Measurements from ENCODE around the gene MAN2A1. TPM values are rescaled to one million over a fixed set of nuclear protein-coding genes. Genes with fewer than 3 reads are reported as not detected.

The MAN2A1 gene
- polyA plus RNA-seq, 3 donors = 17.0 to 23.0 (median 20.1) TPM

DNA sequence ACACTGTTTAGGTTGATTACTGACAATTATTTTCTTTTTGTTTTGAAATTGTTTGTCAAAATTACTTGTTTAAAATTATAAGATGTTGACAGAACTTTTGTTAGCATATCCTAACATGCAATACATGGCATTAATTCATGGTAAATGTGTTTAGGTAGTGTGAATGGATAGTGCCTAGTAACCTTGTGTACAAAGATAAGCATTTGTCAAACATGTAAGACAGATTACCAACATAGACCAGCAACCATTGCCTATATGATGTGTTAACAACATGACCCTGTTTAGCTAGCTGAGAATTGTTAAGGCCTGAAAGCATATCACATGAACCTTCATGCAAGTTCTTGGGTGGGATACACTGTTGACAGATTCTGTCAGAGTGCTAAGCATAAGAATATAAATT lies 13.4 kb downstream of the MAN2A1 start:
- TF ChIP-seq, protein P1, sequence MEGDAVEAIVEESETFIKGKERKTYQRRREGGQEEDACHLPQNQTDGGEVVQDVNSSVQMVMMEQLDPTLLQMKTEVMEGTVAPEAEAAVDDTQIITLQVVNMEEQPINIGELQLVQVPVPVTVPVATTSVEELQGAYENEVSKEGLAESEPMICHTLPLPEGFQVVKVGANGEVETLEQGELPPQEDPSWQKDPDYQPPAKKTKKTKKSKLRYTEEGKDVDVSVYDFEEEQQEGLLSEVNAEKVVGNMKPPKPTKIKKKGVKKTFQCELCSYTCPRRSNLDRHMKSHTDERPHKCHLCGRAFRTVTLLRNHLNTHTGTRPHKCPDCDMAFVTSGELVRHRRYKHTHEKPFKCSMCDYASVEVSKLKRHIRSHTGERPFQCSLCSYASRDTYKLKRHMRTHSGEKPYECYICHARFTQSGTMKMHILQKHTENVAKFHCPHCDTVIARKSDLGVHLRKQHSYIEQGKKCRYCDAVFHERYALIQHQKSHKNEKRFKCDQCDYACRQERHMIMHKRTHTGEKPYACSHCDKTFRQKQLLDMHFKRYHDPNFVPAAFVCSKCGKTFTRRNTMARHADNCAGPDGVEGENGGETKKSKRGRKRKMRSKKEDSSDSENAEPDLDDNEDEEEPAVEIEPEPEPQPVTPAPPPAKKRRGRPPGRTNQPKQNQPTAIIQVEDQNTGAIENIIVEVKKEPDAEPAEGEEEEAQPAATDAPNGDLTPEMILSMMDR (IDR thresholded peaks at IDR 0.05) = no peak
- intact Hi-C loops (cut with micrococcal nuclease) = no loop called here
- Histone ChIP-seq H4K20me1 (ENCODE audit: insufficient read depth, low read length) (peaks cover 91% of the 10 kb centered on the region), H3K4me3 (replicated peaks in 1 of 3; ENCODE audit: low read depth in 2 of 3, low read length in 3 of 3) (no peak overlapping the region), H2AFZ (ENCODE audit: insufficient read depth, low read depth, low read length, poor library complexity, severe bottlenecking) (no peak overlapping the region), H3K27ac (ENCODE audit: low read depth in 1 of 2, low read length in 2 of 2) (no peak overlapping the region), H3K4me1 (ENCODE audit: control insufficient read depth in 1 of 2, insufficient read depth in 2 of 2, low read length in 2 of 2) (peaks cover 7 to 8% of the 10 kb centered on the region in 2 donors), H3K4me2 (replicated peaks; ENCODE audit: extremely low read depth, low read length, poor library complexity, severe bottlenecking) (no peak overlapping the region), H3K27me3 (ENCODE audit: control insufficient read depth in 2 of 2, insufficient read depth in 2 of 2, low read length in 2 of 2) (no peaks in the 10 kb centered on the region), H3K9me3 (replicated peaks in 1 of 2; ENCODE audit: control insufficient read depth in 1 of 2, insufficient read depth in 1 of 2, low read length in 2 of 2) (no peaks in the 10 kb centered on the region), H3K9ac (ENCODE audit: insufficient read depth, low read length, poor library complexity, severe bottlenecking) (no peak overlapping the region), H3K36me3 (replicated peaks in 1 of 2; ENCODE audit: control insufficient read depth in 1 of 2, insufficient read depth in 2 of 2, low read length in 2 of 2) (peaks cover 0 to 5% of the 10 kb centered on the region in 2 donors), H3K79me2 (ENCODE audit: insufficient read depth, low read length) (peaks cover 100% of the 10 kb centered on the region)
- Mint-ChIP-seq H3K36me3 (peaks cover 19 to 28% of the 10 kb centered on the region in 2 donors), H3K4me3 (no peak overlapping the region), H3K27ac (no peak overlapping the region), H3K9me3 (peaks cover 0 to 1% (median 0%) of the 10 kb centered on the region in 7 donors), H3K27me3 (ENCODE audit: low read depth in 3 of 3) (no peaks in the 10 kb centered on the region), H3K4me1 (peaks cover 34% of the 10 kb centered on the region)
- DNase-seq = no peak

DNA sequence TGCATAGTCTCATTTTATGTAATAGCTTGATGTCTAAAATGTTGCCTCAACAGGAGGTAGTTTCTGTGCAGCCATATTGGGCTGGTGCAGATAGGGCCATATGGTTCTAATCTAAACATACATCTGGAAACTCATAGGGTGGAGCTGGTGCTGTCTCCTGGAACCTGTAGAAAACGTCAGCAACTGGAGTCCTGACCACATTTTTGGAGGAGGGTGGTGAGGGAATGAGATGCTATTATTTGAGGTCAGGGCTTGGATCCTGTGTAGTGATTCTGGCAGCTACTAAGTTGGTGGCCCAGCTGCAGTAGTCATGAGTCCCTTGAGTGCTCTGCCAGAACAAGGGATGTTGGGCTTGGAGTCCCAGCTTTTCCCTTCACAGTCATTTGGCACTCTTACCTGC lies 14.1 kb downstream of the MAN2A1 start:
- TF ChIP-seq, protein P1 (IDR thresholded peaks at IDR 0.05) = no peak
- Histone ChIP-seq H3K27me3 (ENCODE audit: control insufficient read depth in 2 of 2, insufficient read depth in 2 of 2, low read length in 2 of 2) (no peaks in the 10 kb centered on the region), H3K4me2 (replicated peaks; ENCODE audit: extremely low read depth, low read length, poor library complexity, severe bottlenecking) (no peak overlapping the region), H3K27ac (ENCODE audit: low read depth in 1 of 2, low read length in 2 of 2) (no peak overlapping the region), H3K4me1 (ENCODE audit: control insufficient read depth in 1 of 2, insufficient read depth in 2 of 2, low read length in 2 of 2) (peaks cover 7 to 8% of the 10 kb centered on the region in 2 donors), H3K4me3 (replicated peaks in 1 of 3; ENCODE audit: low read depth in 2 of 3, low read length in 3 of 3) (no peak overlapping the region), H4K20me1 (ENCODE audit: insufficient read depth, low read length) (peaks cover 91% of the 10 kb centered on the region), H3K79me2 (ENCODE audit: insufficient read depth, low read length) (peaks cover 100% of the 10 kb centered on the region), H3K9ac (ENCODE audit: insufficient read depth, low read length, poor library complexity, severe bottlenecking) (no peak overlapping the region), H3K9me3 (replicated peaks in 1 of 2; ENCODE audit: control insufficient read depth in 1 of 2, insufficient read depth in 1 of 2, low read length in 2 of 2) (no peaks in the 10 kb centered on the region), H2AFZ (ENCODE audit: insufficient read depth, low read depth, low read length, poor library complexity, severe bottlenecking) (no peak overlapping the region), H3K36me3 (replicated peaks in 1 of 2; ENCODE audit: control insufficient read depth in 1 of 2, insufficient read depth in 2 of 2, low read length in 2 of 2) (peaks cover 0 to under 1% of the 10 kb centered on the region in 2 donors)
- no peak for DNase-seq
- Mint-ChIP-seq H3K36me3 (peaks cover 18 to 27% of the 10 kb centered on the region in 2 donors), H3K4me1 (peaks cover 33% of the 10 kb centered on the region), H3K27ac (no peak overlapping the region), H3K4me3 (no peak overlapping the region), H3K9me3 (peaks cover 0 to 1% (median 0%) of the 10 kb centered on the region in 7 donors), H3K27me3 (ENCODE audit: low read depth in 3 of 3) (peaks cover 0 to 2% (median 0%) of the 10 kb centered on the region in 3 donors)
- intact Hi-C loops (cut with micrococcal nuclease) = no loop called here
- WGBS (ENCODE audit: insufficient coverage) = 60% methylated on average over 1 of the region's 1 CpG
